HTR-8/SVneo (cell line): ENCODE measurements around the gene TMEM117.

Source experiments
- DNase-seq: peaks from one replicate; pipeline ENCODE4 v3.0.0; 2011; ENCODE audit warnings: low spot score, mixed read lengths; ENCODE audit not compliant: insufficient read length
- FAIRE-seq: peaks from 2 replicates; lab custom pipeline; 2011; peaks lifted over from hg19 to GRCh38; lab: Jason Lieb, UNC

Gene TMEM117

GRCh38 chr12:44397631-44398030 lies 561.8 kb downstream of the TMEM117 start:
- no peak for DNase-seq
- FAIRE-seq = no peak

GRCh38 chr12:44403185-44403584 lies 567.3 kb downstream of the TMEM117 start:
- FAIRE-seq = no peak
- no peak for DNase-seq

- no peak for FAIRE-seq
These were observed 569.4 kb downstream of the TMEM117 start for GRCh38 chr12:44405297-44405696.

GRCh38 chr12:44422559-44422958 lies 586.7 kb downstream of the TMEM117 start:
- FAIRE-seq (no peak), DNase-seq (no peak)

More at GRCh38 chr12:44405297-44405696, 569.4 kb downstream of the TMEM117 start:
- no peak for DNase-seq

- FAIRE-seq = no peak
- no peak for DNase-seq
These were observed 592.9 kb downstream of the TMEM117 start for GRCh38 chr12:44428825-44429224.

GRCh38 chr12:44431647-44432343 lies 595.9 kb downstream of the TMEM117 start:
- FAIRE-seq (no peak), DNase-seq (no peak)

- no peak for DNase-seq
- FAIRE-seq = no peak
These were observed 597.8 kb downstream of the TMEM117 start for GRCh38 chr12:44433659-44434058.

GRCh38 chr12:44436756-44437155 lies 600.9 kb downstream of the TMEM117 start:
- DNase-seq = no peak
- FAIRE-seq = no peak
